Measurements from ENCODE around the gene LRRC4. TPM values are rescaled to one million over a fixed set of nuclear protein-coding genes. Genes with fewer than 3 reads are reported as not detected.

The LRRC4 gene
- total and polyA plus RNA-seq, 7 donors, result 0.60 to 1.8 (median 1.4) TPM

GRCh38 chr7:127995156-127995880 is 35.9 kb downstream of the LRRC4 start:
- no peak overlapping the region for H3K4me3 ChIP-seq
- intact Hi-C loops (cut with DNase I), result no loop called here
- peak overlapping the region; percentile 34 to 63 (median 56) for H3K27ac ChIP-seq
- no peaks in the 10 kb centered on the region for H3K27me3 ChIP-seq
- no peak for TF ChIP-seq EP300 (IDR thresholded peaks at IDR 0.05)
- no peak for TF ChIP-seq CTCF (IDR thresholded peaks at IDR 0.05)
- no peak for TF ChIP-seq POLR2A (IDR thresholded peaks at IDR 0.05)
- no peak for TF ChIP-seq POLR2AphosphoS5 (IDR thresholded peaks at IDR 0.05)
- WGBS, 2 donors, result 65 to 78% methylated on average over 3 of the region's 3 CpGs
- peaks cover 0 to 5% (median 2%) of the 10 kb centered on the region in 4 donors for H3K36me3 ChIP-seq
- no peaks in the 10 kb centered on the region for H3K9me3 ChIP-seq
- no peak for DNase-seq
- H3K4me1 ChIP-seq, result peaks cover 0 to 33% (median 20%) of the 10 kb centered on the region in 4 donors

- H3K4me3 ChIP-seq, result no peak overlapping the region
- TF ChIP-seq CTCF (IDR thresholded peaks at IDR 0.05) (no peak), POLR2A (IDR thresholded peaks at IDR 0.05) (no peak), EP300 (IDR thresholded peaks at IDR 0.05) (no peak), POLR2AphosphoS5 (IDR thresholded peaks at IDR 0.05) (no peak)
- H3K36me3 ChIP-seq, result peaks cover 0 to 5% (median 2%) of the 10 kb centered on the region in 4 donors
- 96% methylated on average over 5 of the region's 5 CpGs for WGBS, 2 donors
- intact Hi-C loops (cut with DNase I), result no loop called here
- peaks cover 0 to 30% (median 20%) of the 10 kb centered on the region in 4 donors for H3K4me1 ChIP-seq
- H3K27me3 ChIP-seq, result no peaks in the 10 kb centered on the region
- H3K27ac ChIP-seq, result no peak overlapping the region
- DNase-seq, result no peak
- H3K9me3 ChIP-seq, result no peaks in the 10 kb centered on the region
Measured at GRCh38 chr7:127993987-127994386, 37.2 kb downstream of the LRRC4 start.

GRCh38 chr7:127993317-127993716 is 37.9 kb downstream of the LRRC4 start:
- WGBS, 2 donors, result 96 to 97% methylated on average over 6 of the region's 6 CpGs
- H3K36me3 ChIP-seq, result peaks cover 0 to 5% (median 2%) of the 10 kb centered on the region in 4 donors
- peaks cover 0 to 36% (median 21%) of the 10 kb centered on the region in 4 donors for H3K4me1 ChIP-seq
- no peaks in the 10 kb centered on the region for H3K9me3 ChIP-seq
- intact Hi-C loops (cut with DNase I), result no loop called here
- no peak overlapping the region for H3K27ac ChIP-seq
- TF ChIP-seq EP300 (IDR thresholded peaks at IDR 0.05), result no peak
- no peak for TF ChIP-seq POLR2AphosphoS5 (IDR thresholded peaks at IDR 0.05)
- TF ChIP-seq POLR2A (IDR thresholded peaks at IDR 0.05), result no peak
- no peak for TF ChIP-seq CTCF (IDR thresholded peaks at IDR 0.05)
- H3K4me3 ChIP-seq, result no peak overlapping the region
- no peaks in the 10 kb centered on the region for H3K27me3 ChIP-seq
- no peak for DNase-seq

GRCh38 chr7:127988751-127989150 is 42.5 kb downstream of the LRRC4 start:
- H3K4me1 ChIP-seq, result peaks cover 0 to 14% (median 8%) of the 10 kb centered on the region in 4 donors
- no peaks in the 10 kb centered on the region for H3K27me3 ChIP-seq
- 39 to 66% methylated on average over 1 of the region's 1 CpG for WGBS, 2 donors
- H3K4me3 ChIP-seq, result no peak overlapping the region
- no peak for DNase-seq
- intact Hi-C loops (cut with DNase I), result no loop called here
- no peaks in the 10 kb centered on the region for H3K9me3 ChIP-seq
- TF ChIP-seq CTCF (IDR thresholded peaks at IDR 0.05) (no peak), POLR2A (IDR thresholded peaks at IDR 0.05) (no peak), POLR2AphosphoS5 (IDR thresholded peaks at IDR 0.05) (no peak), EP300 (IDR thresholded peaks at IDR 0.05) (no peak)
- no peak overlapping the region for H3K27ac ChIP-seq
- peaks cover 0 to 5% (median 2%) of the 10 kb centered on the region in 4 donors for H3K36me3 ChIP-seq

All from sigmoid colon (tissue), 7 donors.